ENCODE measurements around the gene PLD1.

DNA sequence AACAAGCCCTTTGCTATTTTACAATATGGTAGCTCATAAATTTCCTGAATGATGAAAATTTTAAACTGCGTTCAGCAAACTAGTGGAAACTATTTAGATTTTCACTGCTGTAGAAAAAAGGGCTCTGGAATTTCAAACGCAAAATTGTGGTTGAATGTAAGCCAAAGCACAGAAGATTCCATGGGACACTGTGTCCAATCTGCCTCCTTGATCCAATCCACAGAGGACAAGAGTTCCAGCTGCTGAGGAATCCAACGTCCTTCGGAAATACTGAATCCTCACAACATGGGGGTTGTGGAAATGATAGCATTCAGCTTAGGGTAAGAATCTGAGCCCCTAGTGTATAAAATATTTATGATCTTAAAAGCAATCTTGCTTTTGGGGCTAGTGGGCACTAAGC lies 161.0 kb downstream of the PLD1 start:
- TF ChIP-seq, protein P1, sequence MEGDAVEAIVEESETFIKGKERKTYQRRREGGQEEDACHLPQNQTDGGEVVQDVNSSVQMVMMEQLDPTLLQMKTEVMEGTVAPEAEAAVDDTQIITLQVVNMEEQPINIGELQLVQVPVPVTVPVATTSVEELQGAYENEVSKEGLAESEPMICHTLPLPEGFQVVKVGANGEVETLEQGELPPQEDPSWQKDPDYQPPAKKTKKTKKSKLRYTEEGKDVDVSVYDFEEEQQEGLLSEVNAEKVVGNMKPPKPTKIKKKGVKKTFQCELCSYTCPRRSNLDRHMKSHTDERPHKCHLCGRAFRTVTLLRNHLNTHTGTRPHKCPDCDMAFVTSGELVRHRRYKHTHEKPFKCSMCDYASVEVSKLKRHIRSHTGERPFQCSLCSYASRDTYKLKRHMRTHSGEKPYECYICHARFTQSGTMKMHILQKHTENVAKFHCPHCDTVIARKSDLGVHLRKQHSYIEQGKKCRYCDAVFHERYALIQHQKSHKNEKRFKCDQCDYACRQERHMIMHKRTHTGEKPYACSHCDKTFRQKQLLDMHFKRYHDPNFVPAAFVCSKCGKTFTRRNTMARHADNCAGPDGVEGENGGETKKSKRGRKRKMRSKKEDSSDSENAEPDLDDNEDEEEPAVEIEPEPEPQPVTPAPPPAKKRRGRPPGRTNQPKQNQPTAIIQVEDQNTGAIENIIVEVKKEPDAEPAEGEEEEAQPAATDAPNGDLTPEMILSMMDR (IDR thresholded peaks at IDR 0.05) = no peak
- TF ChIP-seq POLR2A (IDR thresholded peaks at IDR 0.05) = no peak

Data from esophagus squamous epithelium (tissue), 4 donors.